OCI-M2 (cell line): ENCODE data around the gene LPCAT4.
A peak's percentile ranks its signal among the peaks of the same experiment; 100 is the strongest.
"Not testable (repeated sequence)": the region's sequence is repeated elsewhere in the genome, so short reads cannot be mapped to it uniquely, and the experiment has no call there.

Experiments used
- DNase-seq: peaks from one replicate; lab custom pipeline; 2025; ENCODE audit not compliant: unreplicated experiment; lab: John Stamatoyannopoulos, UW

Gene LPCAT4

GRCh38 chr15:34367101-34368081, at the start of gene LPCAT4:
TSS of gene LPCAT4 (minus strand) at chr15:34367196. CDS start at chr15:34367100, 96 bp downstream.
- DNase-seq, result peak; percentile 22

DNA sequence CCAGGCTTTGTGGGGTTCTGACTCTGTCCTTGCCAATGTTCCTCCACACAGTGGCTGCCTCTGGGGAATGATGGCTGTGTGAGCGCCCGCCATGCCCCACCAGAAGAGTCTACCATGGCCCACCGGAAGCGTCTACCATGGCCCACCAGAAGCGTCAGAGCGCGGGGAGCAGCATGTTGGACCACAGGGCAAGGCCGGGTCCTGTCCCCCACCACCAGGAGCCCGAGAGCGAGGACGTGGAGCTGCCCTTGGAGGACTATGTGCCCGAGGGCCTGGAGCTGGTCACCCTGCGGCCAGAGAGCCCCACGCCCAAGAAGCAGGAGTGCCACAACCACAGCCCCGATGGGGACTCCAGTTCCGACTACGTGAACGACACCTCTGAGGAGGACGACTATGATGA, 42.5 kb upstream of the LPCAT4 start:
- DNase-seq, result not testable (repeated sequence)

- not testable (repeated sequence) for DNase-seq
Observed at GRCh38 chr15:34408973-34409372, 42.0 kb upstream of the LPCAT4 start.

GRCh38 chr15:34403899-34404298, 36.9 kb upstream of the LPCAT4 start:
- not testable (repeated sequence) for DNase-seq

DNA sequence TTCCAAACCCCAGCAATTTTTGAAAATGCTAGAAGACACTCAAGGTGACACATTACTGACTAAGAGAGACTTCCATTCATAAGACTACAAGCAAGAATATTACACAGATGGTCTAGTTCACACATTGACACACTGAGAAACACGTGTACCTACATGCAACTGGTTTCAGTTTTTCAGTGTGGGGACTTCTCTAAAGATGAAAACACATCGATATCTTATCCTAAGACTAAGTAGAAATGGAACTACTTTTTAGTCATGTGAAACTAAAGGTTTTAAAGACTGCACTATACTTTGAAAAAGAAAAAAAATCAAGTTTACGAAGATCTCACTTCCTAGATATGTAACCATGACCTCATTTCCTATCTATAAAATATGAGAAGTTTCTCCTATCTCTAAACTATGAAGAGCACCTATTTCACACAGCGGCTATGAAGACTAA, 36.2 kb upstream of the LPCAT4 start:
- DNase-seq, result not testable (repeated sequence)

DNA sequence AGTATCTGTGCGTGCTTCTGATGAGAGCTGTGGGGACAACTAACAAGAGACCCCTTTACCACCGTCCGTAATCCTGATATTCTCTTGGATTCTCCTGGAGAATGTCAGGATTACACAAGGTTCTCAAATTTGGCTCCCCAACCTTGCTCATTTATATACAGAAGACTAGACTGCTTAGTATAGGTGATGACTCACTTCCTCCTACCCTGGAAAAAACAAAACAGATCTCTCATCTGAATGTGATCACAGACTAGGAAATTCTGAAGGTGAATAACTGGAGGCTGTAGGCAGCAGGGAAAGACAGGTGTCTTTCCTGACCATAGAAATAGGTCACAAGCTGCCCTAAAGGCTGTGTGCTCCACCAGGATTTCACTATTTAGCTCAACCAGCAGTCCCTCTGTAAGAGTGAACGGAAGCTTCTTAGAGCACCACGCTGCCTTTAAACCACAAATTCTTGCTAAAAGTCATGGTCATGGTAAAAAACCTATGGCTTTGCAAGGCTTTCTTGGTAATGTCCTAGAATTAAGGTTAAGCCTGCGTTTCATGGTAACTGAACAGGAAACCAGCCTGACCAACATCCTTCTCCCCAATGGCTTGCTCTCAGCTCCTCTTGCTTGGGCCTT, 30.8 kb upstream of the LPCAT4 start:
- not testable (repeated sequence) for DNase-seq

GRCh38 chr15:34392981-34393380, 26.0 kb upstream of the LPCAT4 start:
- DNase-seq, result not testable (repeated sequence)

DNA sequence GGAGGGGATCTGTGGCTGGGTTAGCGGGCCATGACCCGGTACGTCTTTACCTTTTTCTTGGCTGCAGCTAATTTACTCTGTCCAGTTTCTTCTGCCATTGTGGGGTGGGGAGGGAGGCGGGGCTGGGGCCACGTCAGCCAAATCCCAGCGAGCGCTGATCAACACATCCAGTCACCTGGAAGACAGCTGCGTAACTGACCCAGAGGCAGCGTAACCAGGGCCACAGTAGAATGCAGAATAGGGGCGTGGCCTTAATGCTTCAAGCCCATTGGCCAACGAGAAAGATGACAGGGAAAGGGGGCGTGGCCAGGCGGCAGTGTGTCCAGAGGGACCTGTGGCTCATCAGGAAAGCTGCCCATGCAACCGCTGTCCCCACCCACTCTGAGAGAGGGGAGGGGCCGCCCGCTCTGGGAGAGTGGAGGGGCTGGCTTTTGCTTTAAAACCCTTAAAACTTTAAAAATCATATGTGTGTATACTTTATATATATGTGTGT, 22.6 kb upstream of the LPCAT4 start:
- not testable (repeated sequence) for DNase-seq

DNA sequence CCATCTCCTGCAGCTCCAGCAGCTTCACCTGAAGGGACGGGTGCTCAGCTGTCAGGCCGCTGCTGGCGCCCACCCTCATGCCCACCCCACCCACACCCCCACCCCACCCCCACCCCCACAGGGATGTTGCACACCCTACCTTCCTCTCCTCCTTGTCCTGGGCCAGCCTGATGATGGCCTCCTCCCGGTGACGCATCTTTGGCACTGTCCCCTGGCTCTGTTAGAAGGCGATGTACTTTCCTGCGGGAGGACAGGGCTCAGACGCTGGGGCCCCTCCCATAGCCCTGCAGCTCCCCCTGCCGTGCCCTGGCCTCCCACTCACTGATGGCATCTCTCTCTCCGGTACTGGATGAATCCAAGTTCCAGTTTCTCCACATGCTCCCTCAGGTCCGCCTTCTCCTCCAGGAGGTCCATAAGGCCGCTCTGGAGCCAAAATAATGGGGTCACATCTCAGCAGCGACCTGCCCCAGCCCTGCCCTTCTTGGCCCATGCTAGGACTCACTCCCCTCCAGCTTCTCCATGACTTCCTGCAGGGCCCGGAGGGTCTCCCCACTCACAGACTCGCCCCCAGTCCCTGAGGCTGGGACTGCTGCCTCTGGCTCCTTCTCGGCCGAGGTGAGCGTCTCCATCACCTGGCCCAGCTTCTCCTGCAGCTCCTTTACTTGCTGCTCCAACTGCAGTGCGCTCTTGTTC, 15.0 kb upstream of the LPCAT4 start:
- not testable (repeated sequence) for DNase-seq

DNA sequence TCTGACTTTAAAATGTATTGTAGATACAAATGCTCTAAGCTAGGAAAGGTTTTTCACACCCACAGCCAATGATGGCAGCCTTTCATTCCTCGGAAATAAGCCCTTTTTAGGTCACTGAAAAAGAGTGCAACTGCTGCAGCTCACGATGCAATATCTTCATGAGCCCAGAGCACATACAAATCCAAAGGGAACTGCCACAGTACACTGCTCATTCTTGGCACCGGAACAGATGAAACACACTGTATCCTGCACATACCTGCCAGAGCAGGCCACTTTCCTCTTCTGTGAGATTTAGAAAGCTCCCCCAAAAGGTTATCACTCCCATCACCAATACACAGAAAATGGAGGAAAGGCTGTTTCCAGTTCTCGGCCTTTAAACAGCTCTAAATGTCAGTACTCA, 13.5 kb upstream of the LPCAT4 start:
- not testable (repeated sequence) for DNase-seq

DNA sequence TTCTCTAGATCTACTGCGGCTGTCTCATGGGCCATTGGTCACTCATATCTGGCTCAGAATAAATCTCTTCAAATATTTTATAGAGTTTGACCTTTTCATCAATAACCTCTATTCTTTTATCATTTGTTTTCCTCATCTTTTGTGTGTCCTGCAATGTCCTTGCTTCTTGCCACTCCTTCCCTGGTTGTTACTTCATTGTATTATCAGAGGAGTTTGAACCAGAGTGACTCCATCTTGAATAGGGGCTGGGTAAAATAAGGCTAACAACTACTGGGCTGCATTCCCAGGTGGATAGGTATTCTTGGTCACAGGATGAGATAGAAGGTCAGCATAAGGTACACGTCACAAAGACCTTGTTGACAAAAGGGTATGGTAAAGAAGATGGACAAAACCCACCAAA, 9.9 kb upstream of the LPCAT4 start:
- DNase-seq, result no peak

DNA sequence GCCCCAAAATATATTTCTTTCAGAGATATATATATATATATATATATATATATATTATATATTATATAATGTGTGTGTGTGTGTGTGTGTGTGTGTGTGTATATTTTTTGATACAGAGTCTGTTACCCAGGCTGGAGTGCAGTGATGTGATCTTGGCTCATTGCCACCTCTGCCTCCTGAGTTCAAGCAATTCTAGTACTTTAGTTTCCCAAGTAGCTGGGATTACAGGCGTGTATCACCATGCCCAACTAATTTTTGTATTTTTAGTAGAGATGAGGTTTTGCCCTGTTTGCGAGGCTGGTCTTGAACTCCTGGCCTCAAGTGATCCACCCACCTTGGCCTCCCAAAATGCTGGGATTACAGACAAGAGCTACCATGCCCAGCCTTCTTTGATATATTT, 8.5 kb upstream of the LPCAT4 start:
- DNase-seq, result not testable (repeated sequence)

GRCh38 chr15:34374816-34375215, 7.8 kb upstream of the LPCAT4 start:
- DNase-seq, result no peak

DNA sequence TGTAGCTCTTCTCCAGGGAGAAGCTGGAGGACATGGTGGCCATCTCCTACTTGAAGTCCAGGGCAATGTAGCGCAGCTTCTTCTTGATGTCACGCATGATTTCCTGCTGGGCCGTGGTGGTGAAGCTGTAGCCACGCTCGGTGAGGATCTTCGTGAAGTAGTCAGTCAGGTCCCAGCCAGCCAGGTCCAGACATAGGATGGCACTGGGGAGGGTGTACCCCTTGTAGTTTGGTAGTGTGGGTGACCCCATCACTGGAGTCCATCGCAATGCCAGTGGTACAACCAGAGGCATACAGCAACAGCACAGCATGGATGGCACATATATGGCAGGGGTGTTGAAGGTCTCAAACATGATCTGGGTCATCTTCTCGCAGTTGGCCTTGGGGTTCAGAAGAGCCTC, 7.0 kb upstream of the LPCAT4 start:
- no peak for DNase-seq

- DNase-seq, result no peak
Observed at GRCh38 chr15:34370643-34371042, 3.6 kb upstream of the LPCAT4 start.

DNA sequence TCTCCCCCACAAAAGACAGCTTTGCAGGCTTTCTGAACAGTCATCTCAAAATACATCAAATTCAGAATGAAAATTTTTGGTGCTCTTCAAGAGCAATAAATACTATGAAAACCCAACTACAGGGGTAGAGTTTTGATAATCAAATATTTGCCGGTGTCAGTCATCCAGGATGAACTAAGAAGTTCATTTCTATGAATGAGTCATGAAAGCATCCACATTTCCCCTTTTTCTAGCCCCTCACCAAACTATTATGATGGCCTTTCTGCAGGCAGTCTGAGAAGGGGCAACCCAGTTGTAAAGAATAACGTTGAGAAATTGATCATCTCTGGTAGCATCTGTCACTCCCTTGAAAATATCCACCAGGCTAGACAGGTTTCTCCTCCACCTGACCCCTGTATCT, 3.1 kb upstream of the LPCAT4 start:
- DNase-seq, result no peak

DNA sequence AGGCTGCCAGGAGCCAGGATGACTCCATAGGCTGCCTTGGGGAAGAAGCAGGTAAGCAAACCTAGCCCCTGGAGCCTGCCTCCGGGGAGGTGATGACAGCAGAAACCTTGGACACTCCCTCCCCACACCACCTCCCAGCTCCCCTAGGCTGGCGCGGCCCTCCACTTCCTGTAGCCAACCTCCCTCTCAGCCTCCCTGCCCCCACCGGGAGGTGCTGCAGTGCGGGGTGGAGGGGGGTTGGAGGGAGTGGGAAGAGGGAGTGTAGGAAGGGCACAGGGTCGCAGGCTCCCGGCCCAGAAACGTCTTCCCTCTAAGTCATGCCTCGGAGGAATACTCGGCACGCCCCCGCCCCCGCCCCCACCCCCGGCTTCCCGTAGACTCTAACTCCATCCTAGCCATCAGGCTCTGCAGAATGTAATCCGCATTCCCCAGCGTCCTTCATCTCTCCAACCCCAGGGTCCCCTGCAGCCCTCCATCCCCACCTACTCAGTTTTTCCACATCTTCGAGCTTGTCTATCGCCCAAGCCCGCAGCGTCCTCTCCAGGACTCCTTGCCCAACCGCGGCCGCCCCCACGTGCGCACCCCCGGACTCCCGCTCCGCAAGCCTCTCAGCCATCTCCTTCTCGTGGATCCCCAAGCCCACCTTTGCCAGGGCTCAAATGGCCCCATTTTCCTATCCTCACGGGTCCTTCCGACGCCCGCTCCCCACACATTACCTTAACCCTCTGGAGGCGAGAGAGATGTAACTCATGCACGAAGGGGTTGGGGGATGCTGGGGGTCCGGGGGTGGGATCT, 528 bp downstream of the LPCAT4 start:
- no peak for DNase-seq

- no peak for DNase-seq
Observed at GRCh38 chr15:34365836-34366235, 1.2 kb downstream of the LPCAT4 start.

DNA sequence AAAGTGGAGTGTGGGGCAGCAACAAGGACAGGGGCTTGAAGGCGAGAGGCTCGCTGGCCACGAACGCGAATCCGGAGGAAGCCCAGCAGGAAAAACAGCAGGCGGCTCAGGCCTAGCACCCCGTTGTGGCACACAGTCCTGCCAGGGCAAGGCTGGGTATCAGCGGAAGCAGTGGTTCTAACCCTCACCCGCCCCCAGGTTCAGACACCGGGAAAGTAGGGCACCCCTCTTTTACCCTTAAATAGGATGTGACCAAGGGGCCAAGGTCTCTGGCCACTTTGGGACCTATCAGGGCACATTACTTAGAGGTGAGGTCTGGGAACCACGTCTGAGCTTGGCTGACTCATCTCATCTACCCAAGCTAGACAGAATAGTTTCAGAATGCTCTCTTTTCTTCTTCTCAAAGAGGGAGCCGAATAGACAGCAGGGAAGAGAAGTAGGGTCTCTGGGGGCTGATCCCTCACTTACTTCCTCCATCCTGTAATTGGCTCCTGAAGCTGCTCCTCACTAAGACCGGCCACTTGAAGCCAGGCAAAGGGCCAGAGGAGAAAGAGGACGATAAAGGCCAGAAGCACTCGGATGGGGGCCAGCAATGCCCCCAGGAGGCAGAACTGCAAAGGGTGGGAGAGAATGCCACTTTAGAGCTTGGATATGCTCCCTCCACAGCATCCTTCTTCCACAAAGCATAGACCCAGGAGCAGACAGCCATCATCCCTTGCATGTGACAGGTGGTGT, 1.7 kb downstream of the LPCAT4 start:
- no peak for DNase-seq

DNA sequence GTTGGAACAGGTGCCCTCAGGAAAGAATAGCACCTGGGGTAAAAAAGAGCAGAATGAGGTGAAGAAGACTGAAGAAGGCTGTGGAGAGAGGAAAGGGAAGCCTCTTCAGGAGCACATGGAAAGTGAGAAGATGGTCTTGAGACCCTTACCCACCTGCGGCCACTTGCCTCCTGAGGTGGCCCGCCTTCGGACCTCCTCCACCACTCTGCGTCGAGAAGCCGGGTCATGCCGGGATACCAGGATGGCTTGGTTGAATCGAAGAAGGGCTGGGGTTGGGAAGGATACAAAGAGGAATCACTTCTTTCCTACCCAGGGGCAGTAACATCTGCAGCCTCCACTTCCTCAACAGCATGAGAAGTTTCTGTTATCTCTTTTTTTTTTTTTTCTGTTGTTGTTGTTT, 3.0 kb downstream of the LPCAT4 start:
- no peak for DNase-seq
